Aorta (tissue), 4 donors: ENCODE results near the gene UBE2K. TPM values are rescaled to one million over a fixed set of nuclear protein-coding genes. Genes with fewer than 3 reads are reported as not detected.

Source experiments
- polyA plus RNA-seq, 2 donors: library from polyadenylated mRNA; stranded (reverse); fragments of 200-250 nt; gene quantifications; one replicate each; pipeline ENCODE4 v1.2.3, GENCODE V29; 2013
- total RNA-seq, 2 donors: library from RNA; stranded (reverse); fragmentation: NEBNext Ultra II Directional; extraction: Animal tissue kit (Norgen Biotek cat#: 25700); gene quantifications; one replicate each; pipeline ENCODE4 v1.2.1, GENCODE V29; 2021
- donor health status: healthy with polysubstance abuse.
- donor health status: Bipolar disorder and iron deficiency.
- donor health status: DM: no; HTN: no; CAD: no.
- donor health status: DM: yes; HTN: yes; CAD: no.

UBE2K gene
- total and polyA plus RNA-seq, 4 donors = 26.5 to 59.5 (median 43.7) TPM

Other genes with a start within 250 kb of the UBE2K start
- 1,000 to 10,000 TPM; 1,118 to 1,464 TPM for gene RPL9, start 239.2 kb upstream of the UBE2K start, total RNA-seq
- gene RPL9, start 239.2 kb upstream of the UBE2K start, polyA plus RNA-seq = 1,000 to 10,000 TPM; 2,360 to 6,864 TPM
- gene LIAS, start 239.1 kb upstream of the UBE2K start, total RNA-seq = 10 to 100 TPM in 1 of 2 donors, 1 to 10 TPM in 1; 5.9 to 12.6 TPM
- gene LIAS, start 239.1 kb upstream of the UBE2K start, polyA plus RNA-seq = 10 to 100 TPM in 1 of 2 donors, 1 to 10 TPM in 1; 5.4 to 18.4 TPM
- 100 to 1,000 TPM in 1 of 2 donors, 10 to 100 TPM in 1; 83.3 to 116 TPM for gene UGDH, start 170.7 kb upstream of the UBE2K start, total RNA-seq
- 10 to 100 TPM; 16.8 to 25.2 TPM for gene UGDH, start 170.7 kb upstream of the UBE2K start, polyA plus RNA-seq
- 10 to 100 TPM; 68.5 to 72.1 TPM for gene SMIM14, start 59.3 kb upstream of the UBE2K start, total RNA-seq
- gene SMIM14, start 59.3 kb upstream of the UBE2K start, polyA plus RNA-seq = 10 to 100 TPM; 28.5 to 44.1 TPM